HL-60 (cell line): ENCODE results near the gene FREM3.

Experiments used
- POLR2AphosphoS5 ChIP-seq: IDR thresholded peaks from 2 replicates; pipeline ENCODE4 v1.6.1; 2012; ENCODE audit warnings: low read depth
- REST ChIP-seq: IDR thresholded peaks from 2 replicates; pipeline ENCODE4 v1.6.1; 2012; ENCODE audit warnings: low read depth; ENCODE audit not compliant: insufficient replicate concordance
- SPI1 ChIP-seq: IDR thresholded peaks from 2 replicates; pipeline ENCODE4 v1.6.1; 2012; ENCODE audit warnings: low read depth, mild to moderate bottlenecking, borderline replicate concordance
- TF ChIP-seq, protein P1 (sequence below): IDR thresholded peaks from one replicate; pipeline ENCODE4 v1.5.1; 2011; ENCODE audit warnings: low read length, control low read depth, inconsistent platforms; ENCODE audit not compliant: insufficient read depth

DNA sequence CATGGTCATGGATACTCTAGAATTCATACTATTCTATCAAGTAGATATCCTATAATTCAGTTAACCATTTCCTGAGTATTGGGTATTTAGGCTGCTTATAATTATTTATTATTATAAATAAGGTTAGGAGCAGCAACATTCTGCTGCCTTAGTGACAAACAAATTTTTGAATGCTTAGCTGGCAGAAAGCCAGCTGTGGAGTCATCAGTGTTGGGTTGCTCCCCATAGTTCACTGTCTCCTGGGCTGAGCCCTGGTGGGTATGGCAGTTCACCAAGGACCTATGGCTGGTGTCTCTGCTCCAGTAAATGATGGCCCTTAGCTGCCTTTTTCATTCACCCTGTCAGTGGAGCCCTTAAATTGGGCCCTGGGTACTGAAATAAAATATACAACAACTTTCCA lies 125.1 kb downstream of the FREM3 start:
- TF ChIP-seq, protein P1, sequence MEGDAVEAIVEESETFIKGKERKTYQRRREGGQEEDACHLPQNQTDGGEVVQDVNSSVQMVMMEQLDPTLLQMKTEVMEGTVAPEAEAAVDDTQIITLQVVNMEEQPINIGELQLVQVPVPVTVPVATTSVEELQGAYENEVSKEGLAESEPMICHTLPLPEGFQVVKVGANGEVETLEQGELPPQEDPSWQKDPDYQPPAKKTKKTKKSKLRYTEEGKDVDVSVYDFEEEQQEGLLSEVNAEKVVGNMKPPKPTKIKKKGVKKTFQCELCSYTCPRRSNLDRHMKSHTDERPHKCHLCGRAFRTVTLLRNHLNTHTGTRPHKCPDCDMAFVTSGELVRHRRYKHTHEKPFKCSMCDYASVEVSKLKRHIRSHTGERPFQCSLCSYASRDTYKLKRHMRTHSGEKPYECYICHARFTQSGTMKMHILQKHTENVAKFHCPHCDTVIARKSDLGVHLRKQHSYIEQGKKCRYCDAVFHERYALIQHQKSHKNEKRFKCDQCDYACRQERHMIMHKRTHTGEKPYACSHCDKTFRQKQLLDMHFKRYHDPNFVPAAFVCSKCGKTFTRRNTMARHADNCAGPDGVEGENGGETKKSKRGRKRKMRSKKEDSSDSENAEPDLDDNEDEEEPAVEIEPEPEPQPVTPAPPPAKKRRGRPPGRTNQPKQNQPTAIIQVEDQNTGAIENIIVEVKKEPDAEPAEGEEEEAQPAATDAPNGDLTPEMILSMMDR, result no peak
- TF ChIP-seq SPI1 (no peak), REST (no peak), POLR2AphosphoS5 (no peak)
